GM12892 (cell line): ENCODE data around the gene NDUFAF8.

Source experiments
- POLR2A ChIP-seq: IDR thresholded peaks from 2 replicates; pipeline ENCODE4 v1.6.1; 2011; ENCODE audit warnings: low read depth, low read length, control low read depth
- POLR2AphosphoS5 ChIP-seq: IDR thresholded peaks from 2 replicates; pipeline ENCODE4 v1.6.1; 2011; ENCODE audit warnings: low read depth, low read length, control low read depth

GRCh38 chr17:81213978-81214377 lies 25.1 kb upstream of the NDUFAF8 start:
- TF ChIP-seq POLR2A (no peak), POLR2AphosphoS5 (no peak)
